Activated CD8-positive, alpha-beta memory T cell treated with anti-CD3 and anti-CD28 coated beads, Interleukin-2, amount 50 U/mL, for 1 hour (primary cell): ENCODE results near the gene CPT1B.
"Not testable (repeated sequence)": the region's sequence is repeated elsewhere in the genome, so short reads cannot be mapped to it uniquely, and the experiment has no call there.

Experiments used
- DNase-seq: peaks from one replicate; pipeline ENCODE4 v3.0.0-alpha.2; 2020; ENCODE audit errors: extremely low read depth

The CPT1B gene

DNA sequence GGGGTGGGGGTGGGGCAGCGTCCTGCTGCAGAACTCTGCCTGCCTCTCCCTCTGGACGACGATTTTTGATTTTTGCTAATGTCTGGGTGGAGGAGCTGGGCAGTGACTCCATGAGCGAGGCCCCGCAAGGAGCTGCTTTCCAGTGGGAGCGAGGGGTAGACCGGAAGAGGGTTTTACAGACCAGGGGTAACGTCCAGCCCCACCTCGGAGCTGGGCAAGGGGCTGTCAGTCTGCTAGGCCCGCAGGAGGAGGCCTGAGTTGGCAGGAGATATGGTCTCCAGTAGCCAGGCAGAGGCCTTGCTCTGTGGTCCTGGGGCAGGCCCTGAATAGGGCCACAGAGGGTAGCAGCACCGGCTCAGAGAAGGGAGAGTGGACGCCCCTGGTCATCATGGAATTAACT lies 31.4 kb upstream of the CPT1B start:
- no peak for DNase-seq

DNA sequence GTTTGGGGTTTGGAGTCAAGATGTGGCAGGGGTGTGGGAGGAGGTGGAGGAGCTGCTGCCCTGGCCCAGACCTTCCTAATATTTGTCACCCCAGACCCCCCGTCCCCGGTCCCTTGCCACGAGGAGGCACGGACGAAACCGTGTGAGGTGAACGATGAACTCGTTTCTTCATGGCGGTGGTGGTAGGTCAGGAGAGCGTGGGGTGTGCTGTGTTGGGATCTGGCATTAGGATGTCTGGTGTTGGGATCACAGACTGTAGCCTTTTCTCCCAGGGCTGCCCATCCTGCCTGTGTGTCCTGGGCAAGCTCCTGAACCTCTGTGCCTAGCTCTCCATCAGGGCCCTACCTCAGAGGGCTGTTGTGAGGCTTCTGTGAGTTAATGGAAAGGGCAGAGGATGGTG lies 30.8 kb upstream of the CPT1B start:
- no peak for DNase-seq

DNA sequence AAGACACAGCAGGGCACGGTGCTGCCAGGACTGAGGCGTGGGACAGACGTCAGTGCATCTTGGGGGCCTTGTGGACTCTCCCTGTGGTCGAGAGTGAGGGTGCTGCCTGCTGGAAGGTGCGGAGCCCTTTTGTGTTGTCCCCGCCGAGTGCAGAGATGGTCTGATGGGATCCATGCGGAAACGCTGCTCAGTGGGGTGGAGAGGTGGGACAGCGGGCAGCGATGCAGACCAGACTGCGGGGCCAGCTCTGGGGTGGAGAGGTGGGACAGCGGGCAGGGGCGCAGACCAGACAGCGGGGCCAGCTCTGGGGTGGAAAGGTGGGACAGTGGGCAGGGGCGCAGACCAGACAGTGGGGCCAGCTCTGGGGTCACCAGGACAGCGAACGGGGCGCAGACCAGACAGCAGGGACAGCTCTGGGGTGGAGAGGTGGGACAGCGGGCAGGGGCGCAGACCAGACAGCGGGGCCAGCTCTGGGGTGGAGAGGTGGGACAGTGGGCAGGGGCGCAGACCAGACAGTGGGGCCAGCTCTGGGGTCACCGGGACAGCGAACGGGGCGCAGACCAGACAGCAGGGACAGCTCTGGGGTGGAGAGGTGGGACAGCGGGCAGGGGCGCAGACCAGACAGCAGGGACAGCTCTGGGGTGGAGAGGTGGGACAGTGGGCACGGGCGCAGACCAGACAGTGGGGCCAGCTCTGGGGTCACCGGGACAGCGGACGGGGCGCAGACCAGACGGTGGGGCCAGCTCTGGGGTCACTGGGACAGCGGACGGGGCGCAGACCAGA lies 30.0 kb upstream of the CPT1B start:
- DNase-seq: not testable (repeated sequence)

DNA sequence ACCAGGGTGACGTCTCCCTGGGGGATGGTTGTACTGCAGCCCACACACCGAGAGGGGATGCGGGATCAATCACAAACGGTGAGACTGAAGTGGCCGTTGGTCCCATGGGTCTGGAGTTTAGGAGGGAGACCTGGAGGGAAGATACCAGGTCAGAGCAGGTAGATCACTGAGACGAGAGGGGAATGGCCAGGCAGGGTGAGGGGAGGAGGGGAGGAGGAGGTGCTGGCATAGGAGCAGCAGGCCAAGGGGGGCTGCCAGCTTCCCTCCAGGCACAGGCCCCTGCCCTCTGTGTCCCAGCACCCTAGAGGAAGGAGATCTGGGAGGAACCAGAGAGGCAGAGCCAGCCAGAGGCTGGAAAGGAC lies 29.4 kb upstream of the CPT1B start:
- DNase-seq: no peak

DNA sequence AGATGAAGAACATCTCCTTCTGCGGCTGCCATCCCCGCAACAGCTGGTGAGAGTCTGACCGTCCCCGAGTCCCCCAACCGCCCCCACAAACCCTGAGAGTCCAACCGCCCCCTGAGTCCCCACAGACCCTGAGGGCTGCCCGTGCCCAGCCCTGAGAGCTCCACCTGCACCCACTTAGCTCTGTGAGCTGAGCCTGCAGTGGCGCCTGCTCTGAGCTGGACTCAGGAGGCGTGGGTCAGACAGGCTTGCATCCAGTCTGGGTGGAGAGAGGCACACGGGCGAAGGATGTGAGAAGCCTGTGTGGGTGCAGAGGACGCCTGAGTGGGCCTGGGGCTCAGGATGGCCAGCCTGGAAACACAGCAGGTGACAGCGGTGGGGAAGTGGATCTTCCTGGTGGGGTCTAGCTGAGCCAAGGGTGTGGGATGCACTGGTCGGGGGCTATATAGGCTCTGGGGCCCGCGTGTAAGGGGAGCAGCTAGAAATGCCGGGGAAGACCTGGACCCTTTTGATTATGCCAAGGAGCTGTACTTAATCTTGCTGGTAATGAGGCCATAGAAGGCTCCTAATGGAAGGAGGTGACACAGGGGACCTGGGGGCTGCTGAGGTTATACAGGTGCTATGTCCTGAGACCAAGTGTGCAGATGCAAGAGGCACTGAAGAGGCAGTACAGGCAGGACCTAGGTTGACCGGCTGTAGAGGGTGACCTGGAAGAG lies 28.9 kb upstream of the CPT1B start:
- DNase-seq: no peak

DNA sequence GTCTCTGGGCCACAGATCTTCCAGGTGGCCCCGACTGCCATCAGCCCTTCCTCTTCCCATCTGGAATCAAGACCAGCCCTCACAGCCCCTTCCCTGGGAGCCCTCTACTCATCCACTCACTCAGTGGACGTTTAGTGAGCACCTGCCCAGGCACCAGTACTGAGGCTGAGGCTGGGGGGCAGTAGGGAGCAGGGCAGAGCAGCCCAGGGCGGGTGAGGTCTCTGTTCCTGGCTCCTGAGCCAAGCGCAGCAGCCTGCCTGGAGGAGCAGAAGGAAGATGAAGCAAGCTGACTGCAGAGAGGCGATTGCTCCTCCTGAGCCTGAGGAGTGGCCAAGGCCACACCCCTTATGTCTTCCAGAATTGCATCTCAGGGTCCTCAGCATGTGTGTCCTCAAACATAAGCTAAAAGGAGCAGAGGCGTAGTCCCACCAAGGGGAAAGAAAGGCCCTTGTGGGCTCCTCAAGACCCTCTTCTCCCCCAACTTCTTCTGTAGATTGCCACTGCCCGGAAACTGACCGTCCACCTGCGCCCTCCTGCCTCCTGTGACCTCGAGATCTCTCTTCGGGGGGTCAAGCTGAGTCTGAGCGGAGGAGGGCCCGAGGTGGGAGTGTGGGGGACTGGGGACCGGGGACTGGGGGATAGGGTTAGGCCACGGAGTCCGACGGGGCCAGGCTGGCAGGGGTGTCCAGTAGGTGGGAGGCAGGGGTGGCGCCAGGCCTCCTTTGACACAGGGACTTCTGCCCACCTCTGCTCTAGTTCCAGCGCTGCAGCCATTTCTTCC lies 28.1 kb upstream of the CPT1B start:
- no peak for DNase-seq

DNA sequence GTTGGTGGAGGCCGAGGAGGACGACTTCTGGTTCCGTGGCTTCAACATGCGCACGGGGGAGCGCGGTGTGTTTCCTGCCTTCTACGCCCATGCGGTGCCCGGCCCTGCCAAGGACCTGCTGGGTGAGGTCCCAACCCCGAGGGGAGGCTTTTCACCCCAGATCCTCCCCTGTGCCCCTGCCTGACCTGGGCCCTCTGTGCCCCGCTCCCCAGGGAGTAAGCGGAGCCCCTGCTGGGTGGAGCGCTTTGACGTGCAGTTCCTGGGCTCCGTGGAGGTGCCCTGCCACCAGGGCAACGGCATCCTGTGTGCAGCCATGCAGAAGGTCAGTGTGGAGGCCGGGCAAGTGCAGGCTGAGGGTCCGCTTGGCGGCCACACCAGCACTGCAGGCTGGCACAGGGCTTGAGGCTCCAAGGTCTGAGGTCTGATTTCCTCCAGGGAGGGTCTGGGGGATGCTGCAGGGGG lies 27.4 kb upstream of the CPT1B start:
- DNase-seq: no peak

DNA sequence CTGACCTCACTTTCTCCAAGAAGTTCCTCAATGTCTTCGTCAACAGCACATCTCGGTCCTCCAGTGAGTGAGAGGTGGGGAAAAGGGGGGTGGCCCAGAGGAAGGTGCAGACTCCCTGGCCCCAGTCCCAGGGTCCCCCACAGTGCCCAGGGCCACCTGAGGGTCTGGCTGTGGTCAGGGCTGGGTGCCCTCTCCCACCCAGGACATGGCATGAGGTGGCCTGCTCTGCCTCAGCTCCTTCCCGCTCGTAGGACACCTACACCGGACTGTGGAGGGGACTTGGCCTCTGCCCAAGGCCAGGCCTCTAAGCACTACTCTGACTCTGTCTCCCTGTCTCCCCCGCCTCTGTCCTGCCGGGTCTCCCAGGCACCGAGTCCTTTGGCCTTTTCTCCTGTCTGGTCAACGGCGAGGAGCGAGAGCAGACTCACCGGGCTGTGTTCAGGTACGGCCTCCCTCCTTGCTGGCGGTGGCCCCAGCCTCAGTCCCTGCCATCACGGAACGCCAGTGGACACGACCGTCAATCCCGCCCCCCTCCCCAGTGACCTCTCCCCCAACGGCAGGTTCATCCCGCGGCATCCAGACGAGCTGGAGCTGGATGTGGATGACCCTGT lies 26.9 kb upstream of the CPT1B start:
- DNase-seq: no peak

DNA sequence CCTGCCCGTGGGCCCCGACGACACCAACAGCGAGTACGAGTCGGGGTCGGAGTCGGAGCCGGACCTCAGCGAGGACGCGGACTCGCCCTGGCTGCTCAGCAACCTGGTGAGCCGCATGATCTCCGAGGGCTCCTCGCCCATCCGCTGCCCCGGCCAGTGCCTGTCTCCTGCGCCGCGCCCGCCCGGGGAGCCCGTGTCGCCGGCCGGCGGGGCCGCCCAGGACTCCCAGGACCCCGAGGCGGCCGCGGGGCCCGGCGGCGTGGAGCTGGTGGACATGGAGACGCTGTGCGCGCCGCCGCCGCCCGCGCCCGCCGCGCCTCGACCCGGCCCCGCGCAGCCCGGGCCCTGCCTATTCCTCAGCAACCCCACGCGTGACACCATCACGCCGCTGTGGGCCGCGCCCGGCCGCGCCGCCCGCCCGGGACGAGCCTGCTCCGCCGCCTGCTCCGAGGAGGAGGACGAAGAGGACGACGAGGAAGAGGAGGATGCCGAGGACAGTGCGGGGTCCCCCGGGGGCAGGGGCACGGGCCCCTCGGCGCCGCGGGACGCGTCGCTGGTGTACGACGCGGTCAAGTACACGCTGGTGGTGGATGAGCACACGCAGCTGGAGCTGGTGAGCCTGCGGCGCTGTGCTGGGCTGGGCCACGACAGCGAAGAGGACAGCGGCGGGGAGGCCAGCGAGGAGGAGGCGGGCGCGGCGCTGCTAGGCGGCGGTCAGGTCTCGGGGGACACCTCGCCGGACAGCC lies 26.2 kb upstream of the CPT1B start:
- no peak for DNase-seq

DNA sequence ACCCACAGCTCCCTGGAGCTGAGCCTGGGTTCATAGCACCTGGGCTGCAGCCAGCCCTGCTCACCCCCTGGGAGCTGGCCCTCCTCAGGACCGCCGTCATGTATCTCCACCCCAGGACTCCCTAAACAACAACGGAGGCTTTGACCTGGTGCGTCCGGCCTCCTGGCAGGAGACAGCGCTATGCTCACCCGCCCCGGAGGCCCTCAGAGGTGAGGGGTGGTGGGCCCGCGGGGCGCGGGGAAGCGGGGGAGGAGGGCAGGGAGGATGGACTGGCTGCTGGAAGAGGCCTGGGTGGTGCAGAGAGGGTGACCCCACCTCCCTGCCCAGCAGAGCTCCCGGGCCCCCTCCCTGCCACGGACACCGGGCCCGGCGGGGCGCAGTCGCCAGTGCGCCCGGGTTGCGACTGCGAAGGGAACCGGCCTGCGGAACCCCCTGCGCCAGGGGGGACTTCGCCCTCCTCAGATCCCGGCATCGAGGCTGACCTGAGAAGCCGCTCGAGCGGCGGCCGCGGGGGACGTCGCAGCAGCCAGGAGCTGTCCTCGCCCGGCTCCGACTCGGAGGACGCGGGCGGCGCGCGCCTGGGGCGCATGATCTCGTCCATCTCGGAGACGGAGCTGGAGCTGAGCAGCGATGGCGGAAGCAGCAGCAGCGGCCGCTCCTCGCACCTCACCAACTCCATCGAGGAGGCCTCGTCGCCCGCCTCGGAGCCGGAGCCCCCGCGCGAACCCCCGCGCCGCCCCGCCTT lies 25.5 kb upstream of the CPT1B start:
- no peak for DNase-seq

DNA sequence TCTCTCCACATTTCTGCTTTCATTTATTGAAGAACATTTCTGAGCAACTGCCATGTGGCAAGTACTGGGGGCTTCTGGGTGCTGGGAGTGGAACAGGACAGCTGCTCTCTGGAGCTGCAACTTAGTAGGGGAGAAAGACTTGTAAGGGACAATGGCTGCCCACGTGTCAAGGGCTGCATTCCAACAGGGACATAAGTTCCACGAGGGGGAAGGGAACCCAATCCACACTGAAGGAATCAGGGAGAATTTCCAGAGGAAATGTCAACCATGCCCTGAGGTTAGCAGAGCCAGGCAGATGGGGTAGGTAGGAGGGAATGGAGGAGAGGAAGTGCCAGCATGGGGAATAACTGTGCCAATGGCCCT lies 24.1 kb upstream of the CPT1B start:
- no peak for DNase-seq

DNA sequence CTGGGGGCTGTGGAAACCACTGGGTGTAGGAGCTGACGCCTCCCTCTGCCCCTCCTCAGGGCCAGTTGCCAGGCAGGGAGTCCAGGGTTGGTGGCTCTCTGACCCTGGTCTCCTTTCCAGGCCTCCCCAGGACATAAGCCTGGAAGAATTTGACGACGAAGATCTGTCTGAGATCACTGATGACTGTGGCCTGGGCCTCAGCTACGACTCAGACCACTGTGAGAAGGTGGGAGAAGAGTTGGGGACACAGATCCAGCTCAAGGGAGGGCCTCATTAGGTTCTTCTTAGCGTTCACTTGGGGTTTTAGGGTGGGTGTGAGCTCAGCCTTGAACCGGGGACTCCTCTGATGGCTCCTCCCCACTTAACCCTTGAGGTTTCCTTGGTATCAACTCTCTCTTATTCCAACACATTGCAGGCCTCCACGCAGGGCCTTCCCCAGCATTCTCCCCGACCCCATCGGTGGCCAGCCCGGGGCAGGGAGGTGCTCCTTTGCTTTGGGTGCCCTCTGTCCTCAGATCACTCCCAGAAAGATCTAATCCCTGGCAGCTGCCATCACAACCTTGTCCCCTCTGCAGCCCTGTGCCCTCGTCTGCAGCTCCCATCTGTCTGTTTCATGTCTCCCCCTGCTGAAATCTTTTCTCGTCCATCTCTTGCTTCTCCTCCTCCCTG lies 23.6 kb upstream of the CPT1B start:
- DNase-seq: no peak

DNA sequence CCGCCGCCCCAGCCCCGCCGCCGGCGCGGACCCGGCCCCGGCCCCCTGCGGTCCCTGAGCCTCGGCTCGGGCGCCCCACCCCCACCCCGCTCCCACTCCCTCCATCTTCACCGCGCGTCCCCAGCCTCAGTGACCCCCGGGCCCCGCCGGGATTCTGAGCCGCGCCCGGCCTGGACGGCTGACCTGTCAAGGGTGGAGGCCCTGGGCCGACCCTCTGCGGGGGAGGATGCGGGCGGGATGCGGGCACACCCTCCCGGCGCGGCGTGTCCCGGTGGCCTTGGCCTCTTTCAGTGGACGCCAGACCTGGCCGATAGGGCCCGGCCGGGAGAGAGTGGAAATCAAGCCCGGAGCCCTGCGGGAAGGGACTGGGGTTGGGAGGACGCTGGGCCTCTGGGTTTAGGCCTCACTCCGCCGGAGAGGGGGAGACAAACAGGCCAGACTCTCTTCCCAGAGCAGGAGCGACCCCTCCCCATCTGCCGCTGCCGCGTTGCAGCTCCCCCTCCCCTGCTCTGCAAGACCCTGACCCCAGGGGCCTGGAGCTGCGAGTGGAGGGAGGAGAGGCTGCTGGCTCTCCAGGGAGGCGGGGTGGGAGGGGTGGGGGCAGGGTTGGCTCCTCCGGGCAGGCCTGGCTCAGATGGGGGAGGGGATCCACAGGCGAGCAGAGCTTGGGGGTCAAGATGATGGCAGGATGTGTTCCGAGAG lies 22.9 kb upstream of the CPT1B start:
- DNase-seq: no peak

DNA sequence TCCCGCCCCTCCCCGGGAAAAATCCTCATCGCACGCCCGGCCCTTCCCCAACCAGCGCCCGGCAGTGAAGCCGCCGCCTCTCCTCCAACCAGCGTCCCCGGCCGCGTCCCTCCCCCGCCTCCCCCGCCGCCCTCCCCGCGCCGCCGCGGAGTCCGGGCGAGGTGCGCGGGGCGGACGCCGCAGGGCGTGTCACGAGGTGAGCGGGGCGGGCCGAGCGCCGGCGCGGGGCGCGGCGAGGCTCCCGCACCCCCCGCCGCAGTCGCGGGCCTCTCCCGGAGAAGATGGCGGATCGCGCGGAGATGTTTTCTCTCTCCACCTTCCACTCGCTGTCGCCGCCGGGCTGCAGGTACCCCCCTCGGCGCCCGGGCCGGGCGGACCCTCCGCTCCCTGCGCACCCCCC lies 22.3 kb upstream of the CPT1B start, which contains the start of gene MAPK8IP2:
MAPK8IP2 (plus strand) TSS at position 256 of the 400 bp plus-strand sequence; CDS start at position 282, 26 bp downstream.
- no peak for DNase-seq

DNA sequence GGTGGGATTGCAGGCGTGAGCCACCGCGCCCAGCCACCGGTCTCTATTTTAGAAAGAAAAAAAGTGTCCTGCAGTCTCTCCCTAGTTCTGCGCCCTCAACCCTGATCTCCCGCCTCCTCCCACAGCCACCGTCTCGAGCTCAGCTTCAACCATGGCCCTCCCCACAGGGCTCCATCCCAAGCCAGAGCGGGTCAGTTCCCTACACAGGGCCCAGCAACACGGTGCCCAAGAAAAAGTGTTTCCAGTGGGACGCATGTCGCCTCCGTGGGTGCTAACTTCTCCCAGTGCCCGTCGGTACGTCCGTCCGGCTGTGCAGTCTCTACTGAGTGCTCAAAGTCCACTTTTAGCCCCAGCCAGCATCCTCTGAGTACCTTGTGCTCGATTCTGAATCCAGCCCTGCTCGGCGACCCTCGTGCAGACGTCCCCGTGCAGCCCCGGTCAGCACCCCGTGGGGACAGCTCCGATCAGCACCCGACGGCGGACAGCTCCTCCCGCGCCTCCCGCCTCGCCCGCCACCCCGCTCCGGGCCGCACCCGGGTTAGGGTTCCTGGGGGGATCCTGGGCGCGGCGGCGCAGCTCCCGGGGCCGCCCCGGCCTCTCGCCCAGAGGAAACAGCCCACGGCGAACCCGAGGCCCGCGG lies 21.7 kb upstream of the CPT1B start:
- no peak for DNase-seq

DNA sequence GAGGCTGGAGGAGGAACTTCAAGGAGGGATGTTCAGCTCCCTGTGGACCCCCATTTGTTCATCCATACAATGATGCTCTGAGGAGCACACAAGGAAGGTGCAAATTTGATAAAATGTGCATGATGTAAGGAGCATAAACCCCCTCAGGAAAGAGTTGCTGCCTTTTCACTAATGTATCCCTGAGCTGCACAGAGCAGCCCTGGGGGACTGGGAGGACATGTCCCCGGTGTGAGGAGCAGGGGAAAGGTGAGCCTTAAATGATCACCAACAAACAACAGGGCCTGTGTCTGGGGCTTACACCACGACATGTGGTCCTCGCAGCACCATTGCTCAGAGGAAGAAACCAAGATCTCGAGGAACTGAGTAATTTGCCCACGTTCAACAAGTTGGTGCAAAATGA lies 18.9 kb upstream of the CPT1B start:
- no peak for DNase-seq

DNA sequence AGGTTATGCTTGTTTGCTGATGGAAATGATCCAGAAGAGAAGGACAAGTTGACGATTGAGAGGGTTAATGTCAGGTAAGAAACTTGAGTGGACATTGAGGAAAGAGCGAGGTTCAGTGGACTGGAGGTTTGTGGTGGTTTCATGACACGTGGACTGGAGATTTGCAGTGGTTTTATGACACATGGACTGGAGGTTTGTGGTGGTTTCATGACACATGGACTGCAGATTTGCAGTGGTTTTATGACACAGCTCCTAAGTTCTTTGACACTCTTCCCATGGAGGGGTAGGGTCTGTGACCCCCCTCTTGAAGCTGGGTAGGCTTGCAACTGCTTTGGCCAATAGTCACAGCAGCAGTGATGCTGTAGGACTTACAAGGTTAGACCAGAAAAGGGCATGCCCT lies 17.0 kb upstream of the CPT1B start:
- DNase-seq: no peak

DNA sequence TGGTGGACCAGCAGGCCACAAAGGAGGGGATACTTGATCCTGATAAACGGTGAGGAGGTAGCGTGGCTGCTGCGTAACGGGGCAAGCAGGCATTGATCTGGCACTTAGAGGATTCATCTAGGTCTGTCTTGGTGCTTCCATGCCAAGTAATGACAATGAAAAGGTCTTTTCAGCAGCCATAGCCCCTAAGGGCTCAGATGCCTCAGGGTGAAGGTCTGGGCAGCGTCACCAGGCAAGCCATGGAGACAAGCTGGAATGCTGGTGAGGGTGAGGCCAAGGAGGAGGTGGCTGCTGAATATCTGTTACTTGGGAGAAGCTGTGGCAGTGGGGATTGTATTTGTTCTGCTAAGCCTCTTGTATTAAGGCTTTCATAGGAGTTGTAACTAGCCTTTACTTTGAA lies 9.2 kb upstream of the CPT1B start:
- no peak for DNase-seq

DNA sequence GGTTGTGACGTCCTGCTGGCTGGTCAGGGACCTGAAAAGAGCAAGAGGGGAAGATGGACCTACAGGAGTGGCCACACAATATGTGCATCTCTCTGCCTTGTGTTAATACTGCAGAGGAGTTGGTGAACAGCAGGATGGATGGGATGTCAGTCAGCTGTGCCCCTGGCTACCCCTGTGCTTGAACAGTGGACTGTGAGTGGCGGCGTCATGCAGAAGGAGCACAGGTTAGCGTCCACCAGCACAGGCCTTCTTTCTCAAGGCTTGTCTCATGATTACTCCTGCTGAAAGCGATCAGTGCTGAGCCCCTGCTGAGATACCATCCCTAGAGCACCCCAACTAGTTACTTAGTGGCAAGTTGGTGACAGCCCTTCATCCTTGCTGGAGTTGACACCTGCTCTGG lies 8.2 kb upstream of the CPT1B start:
- DNase-seq: no peak
